ENCODE results near the gene EGFR. TPM values are rescaled to one million over a fixed set of nuclear protein-coding genes. Genes with fewer than 3 reads are reported as not detected.

Gene EGFR
- total and polyA plus RNA-seq, 2 experiments from 2014 or later: 0.51 to 0.57 TPM

DNA sequence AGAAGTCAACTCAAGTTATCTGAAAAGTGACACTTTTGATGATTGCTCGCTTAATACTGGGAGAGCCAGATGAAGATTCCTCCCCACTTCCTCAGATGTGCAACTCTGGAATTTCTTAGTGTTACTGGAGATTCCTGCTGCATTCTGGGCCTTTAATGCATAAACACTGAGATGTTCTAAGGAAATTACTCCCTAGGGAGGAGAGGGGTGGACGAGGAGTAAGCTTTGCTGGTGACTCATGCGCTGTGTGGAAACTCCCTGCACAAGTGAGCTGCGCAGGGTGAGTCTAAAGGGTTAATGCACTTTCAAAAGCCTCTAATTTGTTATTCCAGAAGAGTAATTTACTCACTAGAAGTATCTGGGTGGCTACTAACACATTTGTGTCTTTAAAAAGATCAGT, 46.3 kb downstream of the EGFR start:
- no peak overlapping the region for H3K4me3 ChIP-seq
- H3K27me3 ChIP-seq: no peaks in the 10 kb centered on the region
- TF ChIP-seq, protein P1, sequence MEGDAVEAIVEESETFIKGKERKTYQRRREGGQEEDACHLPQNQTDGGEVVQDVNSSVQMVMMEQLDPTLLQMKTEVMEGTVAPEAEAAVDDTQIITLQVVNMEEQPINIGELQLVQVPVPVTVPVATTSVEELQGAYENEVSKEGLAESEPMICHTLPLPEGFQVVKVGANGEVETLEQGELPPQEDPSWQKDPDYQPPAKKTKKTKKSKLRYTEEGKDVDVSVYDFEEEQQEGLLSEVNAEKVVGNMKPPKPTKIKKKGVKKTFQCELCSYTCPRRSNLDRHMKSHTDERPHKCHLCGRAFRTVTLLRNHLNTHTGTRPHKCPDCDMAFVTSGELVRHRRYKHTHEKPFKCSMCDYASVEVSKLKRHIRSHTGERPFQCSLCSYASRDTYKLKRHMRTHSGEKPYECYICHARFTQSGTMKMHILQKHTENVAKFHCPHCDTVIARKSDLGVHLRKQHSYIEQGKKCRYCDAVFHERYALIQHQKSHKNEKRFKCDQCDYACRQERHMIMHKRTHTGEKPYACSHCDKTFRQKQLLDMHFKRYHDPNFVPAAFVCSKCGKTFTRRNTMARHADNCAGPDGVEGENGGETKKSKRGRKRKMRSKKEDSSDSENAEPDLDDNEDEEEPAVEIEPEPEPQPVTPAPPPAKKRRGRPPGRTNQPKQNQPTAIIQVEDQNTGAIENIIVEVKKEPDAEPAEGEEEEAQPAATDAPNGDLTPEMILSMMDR (IDR thresholded peaks at IDR 0.05; ENCODE audit: low read depth, low read length): no peak
- no peaks in the 10 kb centered on the region for H3K36me3 ChIP-seq
- no peaks in the 10 kb centered on the region for H3K9me3 ChIP-seq (ENCODE audit: low read depth)
- H3K27ac ChIP-seq: no peak overlapping the region
- peak in 1 of 2 donors; percentile 97 for DNase-seq (ENCODE audit: low read depth in 1 of 2, low spot score in 1 of 2)
- peaks cover 7% of the 10 kb centered on the region for H3K4me1 ChIP-seq (ENCODE audit: low read depth)

DNA sequence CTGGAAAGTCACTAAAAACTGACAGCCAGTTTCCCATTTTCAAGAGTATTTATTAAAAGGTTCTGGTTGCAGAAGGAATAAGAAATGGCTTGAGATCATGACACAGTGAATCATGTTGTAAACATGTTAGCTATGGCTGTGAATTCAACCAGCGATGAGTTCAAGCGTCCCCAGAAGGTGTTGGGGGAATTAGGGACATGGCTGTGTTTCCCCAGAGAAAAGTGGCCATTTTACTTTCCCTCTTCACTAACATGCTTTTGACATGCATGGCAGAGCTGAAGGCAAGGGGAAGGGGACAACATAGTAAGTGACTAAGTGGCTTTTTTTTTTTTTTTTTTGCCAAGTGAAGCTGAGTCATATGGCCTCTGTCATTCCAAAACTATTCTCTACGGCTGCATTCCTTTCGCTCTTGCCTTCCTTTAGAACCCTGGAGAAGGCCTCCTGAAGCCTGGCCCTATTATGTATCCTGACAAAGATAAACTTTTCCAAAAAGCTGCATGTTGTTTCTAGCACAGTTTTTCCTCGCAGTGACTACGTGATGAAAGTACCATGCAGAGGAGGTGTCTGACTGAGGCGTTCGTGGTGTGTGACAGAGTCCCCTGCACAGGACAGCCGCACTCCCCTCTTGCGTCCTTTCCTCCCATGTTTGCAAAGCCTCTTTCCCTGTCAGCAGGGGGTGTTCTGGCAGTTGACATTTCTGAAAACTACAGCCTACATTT, 46.9 kb downstream of the EGFR start:
- no peak overlapping the region for H3K4me3 ChIP-seq

DNA sequence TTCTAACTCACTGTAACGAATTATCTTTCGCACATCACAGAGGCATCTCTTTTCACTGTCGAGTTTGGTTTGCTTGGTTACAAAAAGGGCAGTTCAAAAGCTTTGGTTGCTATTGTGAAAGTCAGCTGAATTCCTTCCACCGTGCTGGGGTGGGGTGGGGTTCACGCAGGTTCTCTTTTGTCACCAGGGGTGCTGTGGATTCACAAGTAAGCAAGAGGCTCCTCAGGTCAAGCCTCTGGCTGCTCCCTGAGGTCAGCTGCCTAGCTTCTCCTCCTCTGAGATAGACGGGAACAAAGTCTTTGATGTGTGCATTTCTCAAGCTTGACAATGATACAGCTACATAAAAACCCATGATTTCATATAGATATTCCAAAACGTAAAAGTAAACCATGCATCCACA, 47.7 kb downstream of the EGFR start:
- Histone ChIP-seq H3K4me1 (ENCODE audit: low read depth) (peaks cover 7% of the 10 kb centered on the region), H3K9me3 (ENCODE audit: low read depth) (no peaks in the 10 kb centered on the region), H3K27me3 (no peaks in the 10 kb centered on the region), H3K36me3 (no peaks in the 10 kb centered on the region), H3K27ac (no peak overlapping the region), H3K4me3 (no peak overlapping the region)
- TF ChIP-seq, protein P1 (IDR thresholded peaks at IDR 0.05; ENCODE audit: low read depth, low read length): no peak
- no peak for DNase-seq (ENCODE audit: low read depth in 1 of 2, low spot score in 1 of 2)

More for the DNA sequence above, 46.9 kb downstream of the EGFR start:
- peak; percentile 53 to 84 for DNase-seq (ENCODE audit: low read depth in 1 of 2, low spot score in 1 of 2)
- no peaks in the 10 kb centered on the region for H3K36me3 ChIP-seq
- no peaks in the 10 kb centered on the region for H3K27me3 ChIP-seq
- no peaks in the 10 kb centered on the region for H3K9me3 ChIP-seq (ENCODE audit: low read depth)
- H3K27ac ChIP-seq: peak overlapping the region; percentile 55
- TF ChIP-seq, protein P1 (IDR thresholded peaks at IDR 0.05; ENCODE audit: low read depth, low read length): peak; percentile 21
- peaks cover 7% of the 10 kb centered on the region for H3K4me1 ChIP-seq (ENCODE audit: low read depth)

DNA sequence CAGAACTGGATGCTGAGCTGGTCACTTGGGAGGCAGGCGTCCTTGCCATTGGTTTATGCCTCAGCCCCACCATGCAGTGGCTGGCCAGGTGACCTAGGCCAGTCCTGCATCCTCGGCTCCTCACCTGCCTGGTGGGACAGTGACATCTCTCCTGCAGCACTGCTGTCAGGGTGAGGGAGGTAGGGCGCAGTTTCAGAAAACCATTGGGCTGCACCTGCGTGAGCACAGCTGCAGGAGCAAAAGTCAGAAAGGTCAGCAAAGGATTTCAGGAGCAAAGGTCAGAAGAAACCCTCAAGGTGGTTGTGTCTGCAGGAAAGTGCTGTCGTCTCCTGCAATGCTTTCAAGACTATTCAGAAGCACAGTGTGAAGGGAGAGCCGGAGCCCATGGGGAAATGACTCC, 48.1 kb downstream of the EGFR start:
- no peak overlapping the region for H3K4me3 ChIP-seq
- H3K27me3 ChIP-seq: no peaks in the 10 kb centered on the region
- H3K36me3 ChIP-seq: no peaks in the 10 kb centered on the region
- no peaks in the 10 kb centered on the region for H3K9me3 ChIP-seq (ENCODE audit: low read depth)
- TF ChIP-seq, protein P1 (IDR thresholded peaks at IDR 0.05; ENCODE audit: low read depth, low read length): no peak
- peaks cover 7% of the 10 kb centered on the region for H3K4me1 ChIP-seq (ENCODE audit: low read depth)
- H3K27ac ChIP-seq: no peak overlapping the region
- DNase-seq (ENCODE audit: low read depth in 1 of 2, low spot score in 1 of 2): no peak

DNA sequence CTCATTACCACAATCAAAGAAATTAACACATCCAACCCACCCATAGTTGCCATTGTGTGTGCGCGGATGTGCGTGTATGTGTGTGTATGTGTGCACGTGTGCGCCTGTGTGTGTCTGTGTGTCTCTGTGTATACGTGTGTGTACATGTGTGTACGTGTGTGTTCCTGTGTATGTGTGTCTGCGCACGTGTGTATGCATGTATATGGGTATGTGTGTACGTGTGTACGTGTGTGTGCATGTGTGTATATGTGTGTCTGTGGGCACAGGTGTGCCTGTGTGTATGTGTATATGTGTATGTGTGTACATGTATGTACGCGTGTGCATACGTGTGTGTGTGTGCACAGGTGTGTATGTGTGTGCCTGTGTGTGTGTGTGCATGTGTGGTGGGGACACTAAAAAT, 48.9 kb downstream of the EGFR start:
- peaks cover 7% of the 10 kb centered on the region for H3K4me1 ChIP-seq (ENCODE audit: low read depth)
- DNase-seq (ENCODE audit: low read depth in 1 of 2, low spot score in 1 of 2): no peak
- H3K36me3 ChIP-seq: no peaks in the 10 kb centered on the region
- H3K27ac ChIP-seq: no peak overlapping the region
- no peaks in the 10 kb centered on the region for H3K9me3 ChIP-seq (ENCODE audit: low read depth)
- no peaks in the 10 kb centered on the region for H3K27me3 ChIP-seq
- TF ChIP-seq, protein P1 (IDR thresholded peaks at IDR 0.05; ENCODE audit: low read depth, low read length): no peak
- no peak overlapping the region for H3K4me3 ChIP-seq

Data from cardiac muscle cell (in vitro differentiated cells and primary cell).